HEK293 (cell line): ENCODE results near the gene BLOC1S3.

Experiments used
- TF ChIP-seq, protein P1 (sequence below): fragments of 450-650 bp; formaldehyde crosslinking; IDR thresholded peaks from 2 replicates; pipeline ENCODE4 v1.5.1; 2017; ENCODE audit warnings: missing biosample characterization, mild to moderate bottlenecking, missing genetic modification characterization, moderate library complexity
- TF ChIP-seq, protein P2 (sequence below): fragments of 450-650 bp; formaldehyde crosslinking; IDR thresholded peaks from 2 replicates; pipeline ENCODE4 v1.5.1; 2016; ENCODE audit warnings: missing biosample characterization, missing genetic modification characterization
- TF ChIP-seq, protein P3 (sequence below): fragments of 450-650 bp; formaldehyde crosslinking; IDR thresholded peaks from 2 replicates; pipeline ENCODE4 v1.5.1; 2016; ENCODE audit warnings: missing biosample characterization, missing genetic modification characterization

DNA sequence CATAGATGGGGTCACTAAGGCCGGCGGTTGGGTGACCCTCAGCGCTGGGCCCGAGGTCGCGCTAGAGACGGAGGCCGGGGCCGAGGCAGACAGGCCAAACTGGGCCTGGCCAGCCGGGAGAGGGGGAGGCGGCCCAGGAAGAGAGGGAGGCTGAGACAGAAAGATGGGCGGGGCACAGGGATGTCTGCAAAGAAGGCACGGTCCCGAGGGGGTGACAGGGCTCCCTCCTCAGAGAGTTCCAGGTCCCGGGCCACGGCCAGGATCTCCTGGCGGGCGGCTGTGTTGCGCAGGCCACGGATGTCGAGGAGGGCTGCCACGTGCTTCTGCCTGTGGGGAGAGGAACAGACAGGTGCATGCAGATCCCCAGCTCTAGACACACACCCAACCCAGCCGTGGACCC, 34.4 kb downstream of the BLOC1S3 start:
- TF ChIP-seq, protein P1, sequence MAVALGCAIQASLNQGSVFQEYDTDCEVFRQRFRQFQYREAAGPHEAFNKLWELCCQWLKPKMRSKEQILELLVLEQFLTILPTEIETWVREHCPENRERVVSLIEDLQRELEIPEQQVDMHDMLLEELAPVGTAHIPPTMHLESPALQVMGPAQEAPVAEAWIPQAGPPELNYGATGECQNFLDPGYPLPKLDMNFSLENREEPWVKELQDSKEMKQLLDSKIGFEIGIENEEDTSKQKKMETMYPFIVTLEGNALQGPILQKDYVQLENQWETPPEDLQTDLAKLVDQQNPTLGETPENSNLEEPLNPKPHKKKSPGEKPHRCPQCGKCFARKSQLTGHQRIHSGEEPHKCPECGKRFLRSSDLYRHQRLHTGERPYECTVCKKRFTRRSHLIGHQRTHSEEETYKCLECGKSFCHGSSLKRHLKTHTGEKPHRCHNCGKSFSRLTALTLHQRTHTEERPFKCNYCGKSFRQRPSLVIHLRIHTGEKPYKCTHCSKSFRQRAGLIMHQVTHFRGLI (tag by site-specific recombination): no peak
- TF ChIP-seq, protein P2, sequence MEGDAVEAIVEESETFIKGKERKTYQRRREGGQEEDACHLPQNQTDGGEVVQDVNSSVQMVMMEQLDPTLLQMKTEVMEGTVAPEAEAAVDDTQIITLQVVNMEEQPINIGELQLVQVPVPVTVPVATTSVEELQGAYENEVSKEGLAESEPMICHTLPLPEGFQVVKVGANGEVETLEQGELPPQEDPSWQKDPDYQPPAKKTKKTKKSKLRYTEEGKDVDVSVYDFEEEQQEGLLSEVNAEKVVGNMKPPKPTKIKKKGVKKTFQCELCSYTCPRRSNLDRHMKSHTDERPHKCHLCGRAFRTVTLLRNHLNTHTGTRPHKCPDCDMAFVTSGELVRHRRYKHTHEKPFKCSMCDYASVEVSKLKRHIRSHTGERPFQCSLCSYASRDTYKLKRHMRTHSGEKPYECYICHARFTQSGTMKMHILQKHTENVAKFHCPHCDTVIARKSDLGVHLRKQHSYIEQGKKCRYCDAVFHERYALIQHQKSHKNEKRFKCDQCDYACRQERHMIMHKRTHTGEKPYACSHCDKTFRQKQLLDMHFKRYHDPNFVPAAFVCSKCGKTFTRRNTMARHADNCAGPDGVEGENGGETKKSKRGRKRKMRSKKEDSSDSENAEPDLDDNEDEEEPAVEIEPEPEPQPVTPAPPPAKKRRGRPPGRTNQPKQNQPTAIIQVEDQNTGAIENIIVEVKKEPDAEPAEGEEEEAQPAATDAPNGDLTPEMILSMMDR: no peak
- TF ChIP-seq, protein P3, sequence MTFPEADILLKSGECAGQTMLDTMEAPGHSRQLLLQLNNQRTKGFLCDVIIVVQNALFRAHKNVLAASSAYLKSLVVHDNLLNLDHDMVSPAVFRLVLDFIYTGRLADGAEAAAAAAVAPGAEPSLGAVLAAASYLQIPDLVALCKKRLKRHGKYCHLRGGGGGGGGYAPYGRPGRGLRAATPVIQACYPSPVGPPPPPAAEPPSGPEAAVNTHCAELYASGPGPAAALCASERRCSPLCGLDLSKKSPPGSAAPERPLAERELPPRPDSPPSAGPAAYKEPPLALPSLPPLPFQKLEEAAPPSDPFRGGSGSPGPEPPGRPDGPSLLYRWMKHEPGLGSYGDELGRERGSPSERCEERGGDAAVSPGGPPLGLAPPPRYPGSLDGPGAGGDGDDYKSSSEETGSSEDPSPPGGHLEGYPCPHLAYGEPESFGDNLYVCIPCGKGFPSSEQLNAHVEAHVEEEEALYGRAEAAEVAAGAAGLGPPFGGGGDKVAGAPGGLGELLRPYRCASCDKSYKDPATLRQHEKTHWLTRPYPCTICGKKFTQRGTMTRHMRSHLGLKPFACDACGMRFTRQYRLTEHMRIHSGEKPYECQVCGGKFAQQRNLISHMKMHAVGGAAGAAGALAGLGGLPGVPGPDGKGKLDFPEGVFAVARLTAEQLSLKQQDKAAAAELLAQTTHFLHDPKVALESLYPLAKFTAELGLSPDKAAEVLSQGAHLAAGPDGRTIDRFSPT (tag by site-specific recombination): no peak
